Measurements from ENCODE around the gene ARMC6. TPM values are rescaled to one million over a fixed set of nuclear protein-coding genes. Genes with fewer than 3 reads are reported as not detected.

The ARMC6 gene
- total RNA-seq, 4 donors from 2014 or later: 14.4 to 34.9 (median 26.0) TPM

GRCh38 chr19:19062454-19063182 lies 29.2 kb downstream of the ARMC6 start:
- no peaks in the 10 kb centered on the region for H3K27me3 ChIP-seq
- H3K9me3 ChIP-seq: no peaks in the 10 kb centered on the region
- no peak for DNase-seq (ENCODE audit: low spot score in 2 of 2)
- H3K4me1 ChIP-seq: peaks cover 39% of the 10 kb centered on the region
- H3K27ac ChIP-seq: peak overlapping the region; percentile 79
- peak overlapping the region; percentile 94 for H3K4me3 ChIP-seq
- WGBS: 81% methylated on average over 4 of the region's 4 CpGs
- TF ChIP-seq POLR2A (IDR thresholded peaks at IDR 0.05) (no peak), EP300 (IDR thresholded peaks at IDR 0.05) (no peak), POLR2AphosphoS5 (IDR thresholded peaks at IDR 0.05) (no peak), CTCF (IDR thresholded peaks at IDR 0.05) (no peak)
- peaks cover 13% of the 10 kb centered on the region for H3K36me3 ChIP-seq

- peaks cover 44% of the 10 kb centered on the region for H3K4me1 ChIP-seq
- no peaks in the 10 kb centered on the region for H3K9me3 ChIP-seq
- peak within 1 kb of the TSS; percentile 94 for H3K4me3 ChIP-seq
- H3K27ac ChIP-seq: peak within 1 kb of the TSS; percentile 79
- TF ChIP-seq POLR2AphosphoS5 (IDR thresholded peaks at IDR 0.05): peak in 2 of 3 donors; percentile 49 to 86
- no peak for TF ChIP-seq EP300 (IDR thresholded peaks at IDR 0.05)
- WGBS: 5% methylated on average over 68 of the region's 77 CpGs
- H3K36me3 ChIP-seq: peaks cover 5% of the 10 kb centered on the region
- peak; percentile 99 to 100 for DNase-seq (ENCODE audit: low spot score in 2 of 2)
- H3K27me3 ChIP-seq: no peaks in the 10 kb centered on the region
Measured at GRCh38 chr19:19063183-19064097, 30.0 kb downstream of the ARMC6 start, which contains the start of gene SLC25A42. Gene SLC25A42 (plus strand): TSS chr19:19063994. CDS start chr19:19096125, 32,131 bp downstream.

DNA sequence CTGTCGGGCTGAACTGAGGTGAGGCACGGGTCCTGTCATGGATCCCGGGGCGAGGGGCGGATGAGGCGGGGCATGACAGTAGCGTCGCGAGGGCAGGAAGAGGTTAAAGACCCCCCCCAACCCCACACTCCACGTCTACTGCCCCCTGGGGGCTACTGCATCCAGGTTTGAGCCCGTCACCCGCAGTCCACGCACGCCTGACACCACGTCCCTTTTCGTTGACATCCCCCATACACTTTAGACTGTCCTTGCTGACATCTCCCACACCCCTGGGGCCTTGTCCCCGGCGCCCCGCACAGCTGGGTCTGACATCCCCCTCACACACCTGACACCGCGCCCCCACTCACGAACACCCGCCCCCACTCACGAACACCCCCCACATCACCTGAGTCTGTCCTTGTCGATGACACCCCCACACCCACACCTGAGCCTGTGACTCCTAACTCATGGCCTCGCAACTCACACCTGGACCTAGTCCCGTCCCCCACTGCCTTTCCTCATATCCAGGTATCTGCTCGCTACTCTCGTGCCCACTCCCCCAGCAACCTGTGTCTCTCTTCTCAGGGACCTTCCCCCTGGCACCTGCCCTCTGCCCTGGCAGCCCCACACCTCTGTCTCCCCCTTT lies 30.8 kb downstream of the ARMC6 start:
- WGBS: 1% methylated on average over 24 of the region's 29 CpGs
- TF ChIP-seq POLR2AphosphoS5 (IDR thresholded peaks at IDR 0.05) (no peak), EP300 (IDR thresholded peaks at IDR 0.05) (no peak), POLR2A (IDR thresholded peaks at IDR 0.05) (no peak), CTCF (IDR thresholded peaks at IDR 0.05) (no peak)
- Histone ChIP-seq H3K27ac (peak overlapping the region; percentile 79), H3K9me3 (no peaks in the 10 kb centered on the region), H3K4me1 (peaks cover 51% of the 10 kb centered on the region), H3K36me3 (peaks cover under 1% of the 10 kb centered on the region), H3K27me3 (no peaks in the 10 kb centered on the region), H3K4me3 (peak overlapping the region; percentile 94)
- DNase-seq (ENCODE audit: low spot score in 2 of 2): peak in 1 of 2 donors; percentile 83

GRCh38 chr19:19064811-19065745 lies 31.7 kb downstream of the ARMC6 start:
- peak overlapping the region; percentile 94 for H3K4me3 ChIP-seq
- H3K36me3 ChIP-seq: no peaks in the 10 kb centered on the region
- DNase-seq (ENCODE audit: low spot score in 2 of 2): no peak
- H3K27ac ChIP-seq: peak overlapping the region; percentile 36
- TF ChIP-seq CTCF (IDR thresholded peaks at IDR 0.05) (no peak), EP300 (IDR thresholded peaks at IDR 0.05) (no peak), POLR2AphosphoS5 (IDR thresholded peaks at IDR 0.05) (no peak), POLR2A (IDR thresholded peaks at IDR 0.05) (no peak)
- no peaks in the 10 kb centered on the region for H3K9me3 ChIP-seq
- 4% methylated on average over 17 of the region's 25 CpGs for WGBS
- peaks cover 53% of the 10 kb centered on the region for H3K4me1 ChIP-seq
- no peaks in the 10 kb centered on the region for H3K27me3 ChIP-seq

Measured in suprapubic skin (tissue), 4 donors.